GM12864 (cell line): ENCODE measurements around the gene SUCLG1.

ENCODE experiments used
- DNase-seq: peaks from one replicate; pipeline ENCODE4 v3.0.0-alpha.2; 2011; ENCODE audit warnings: low read depth
- H3K4me3 ChIP-seq: 2 replicates; pipeline ENCODE4 v1.5.1; 2011; ENCODE audit warnings: mild to moderate bottlenecking, low read depth, low read length, control low read depth
- TF ChIP-seq, protein P1 (sequence below): IDR thresholded peaks from 2 replicates; pipeline ENCODE4 v1.5.1; 2011; ENCODE audit warnings: low read depth, mild to moderate bottlenecking, moderate library complexity, low read length, control low read depth, inconsistent platforms; ENCODE audit errors: missing control alignments

The SUCLG1 gene

DNA sequence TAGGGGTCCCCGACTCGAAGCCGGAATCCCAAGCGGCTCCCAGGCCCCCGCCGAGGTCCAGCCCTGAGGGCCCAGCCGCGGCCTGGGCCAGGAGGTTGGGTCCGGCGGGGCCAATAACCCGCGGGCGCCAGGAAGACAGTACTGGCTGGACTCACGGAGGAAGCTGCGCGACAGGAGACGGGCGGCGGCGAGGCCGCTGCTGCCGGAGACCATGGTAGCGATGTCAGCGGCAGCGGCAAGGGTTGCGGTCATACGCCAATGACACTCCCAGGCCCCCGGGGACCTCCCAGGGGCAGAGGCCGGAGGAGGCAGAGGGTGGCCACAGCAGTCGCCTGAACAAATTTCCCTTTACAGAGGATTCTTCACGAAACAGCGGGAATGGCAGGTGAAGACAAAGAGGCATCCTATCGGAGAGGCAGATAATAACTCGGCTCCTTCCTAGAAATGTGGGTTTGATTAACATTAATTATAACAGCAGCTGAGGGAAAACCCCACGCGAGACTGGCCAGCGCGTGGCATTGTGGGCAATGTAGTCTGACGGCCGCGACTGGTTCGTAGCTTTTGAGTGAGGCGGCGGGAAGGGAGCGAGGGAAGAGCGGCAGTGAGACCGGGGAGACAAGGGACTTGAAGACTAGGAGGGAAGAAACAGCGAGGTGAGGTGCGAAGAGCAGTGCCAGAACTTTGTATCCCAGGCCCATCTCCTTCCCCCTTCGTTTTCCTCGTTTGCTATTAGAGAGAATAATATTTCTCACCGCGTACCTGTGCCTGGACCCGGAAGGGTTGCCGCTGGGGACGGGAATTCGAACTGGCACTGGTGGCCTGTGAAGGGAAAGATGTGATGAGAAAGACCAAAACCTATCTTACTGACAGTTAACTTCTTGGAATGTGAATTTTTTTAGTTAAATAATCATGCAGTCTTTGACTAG, at the start of gene SUCLG1:
TSS of gene SUCLG1 (minus strand) at position 263 of the 926 bp plus-strand sequence. CDS start at position 252, 11 bp downstream.
- H3K4me3 ChIP-seq: peak within 1 kb of the TSS; percentile 87
- TF ChIP-seq, protein P1, sequence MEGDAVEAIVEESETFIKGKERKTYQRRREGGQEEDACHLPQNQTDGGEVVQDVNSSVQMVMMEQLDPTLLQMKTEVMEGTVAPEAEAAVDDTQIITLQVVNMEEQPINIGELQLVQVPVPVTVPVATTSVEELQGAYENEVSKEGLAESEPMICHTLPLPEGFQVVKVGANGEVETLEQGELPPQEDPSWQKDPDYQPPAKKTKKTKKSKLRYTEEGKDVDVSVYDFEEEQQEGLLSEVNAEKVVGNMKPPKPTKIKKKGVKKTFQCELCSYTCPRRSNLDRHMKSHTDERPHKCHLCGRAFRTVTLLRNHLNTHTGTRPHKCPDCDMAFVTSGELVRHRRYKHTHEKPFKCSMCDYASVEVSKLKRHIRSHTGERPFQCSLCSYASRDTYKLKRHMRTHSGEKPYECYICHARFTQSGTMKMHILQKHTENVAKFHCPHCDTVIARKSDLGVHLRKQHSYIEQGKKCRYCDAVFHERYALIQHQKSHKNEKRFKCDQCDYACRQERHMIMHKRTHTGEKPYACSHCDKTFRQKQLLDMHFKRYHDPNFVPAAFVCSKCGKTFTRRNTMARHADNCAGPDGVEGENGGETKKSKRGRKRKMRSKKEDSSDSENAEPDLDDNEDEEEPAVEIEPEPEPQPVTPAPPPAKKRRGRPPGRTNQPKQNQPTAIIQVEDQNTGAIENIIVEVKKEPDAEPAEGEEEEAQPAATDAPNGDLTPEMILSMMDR: no peak
- peak; percentile 55 for DNase-seq

DNA sequence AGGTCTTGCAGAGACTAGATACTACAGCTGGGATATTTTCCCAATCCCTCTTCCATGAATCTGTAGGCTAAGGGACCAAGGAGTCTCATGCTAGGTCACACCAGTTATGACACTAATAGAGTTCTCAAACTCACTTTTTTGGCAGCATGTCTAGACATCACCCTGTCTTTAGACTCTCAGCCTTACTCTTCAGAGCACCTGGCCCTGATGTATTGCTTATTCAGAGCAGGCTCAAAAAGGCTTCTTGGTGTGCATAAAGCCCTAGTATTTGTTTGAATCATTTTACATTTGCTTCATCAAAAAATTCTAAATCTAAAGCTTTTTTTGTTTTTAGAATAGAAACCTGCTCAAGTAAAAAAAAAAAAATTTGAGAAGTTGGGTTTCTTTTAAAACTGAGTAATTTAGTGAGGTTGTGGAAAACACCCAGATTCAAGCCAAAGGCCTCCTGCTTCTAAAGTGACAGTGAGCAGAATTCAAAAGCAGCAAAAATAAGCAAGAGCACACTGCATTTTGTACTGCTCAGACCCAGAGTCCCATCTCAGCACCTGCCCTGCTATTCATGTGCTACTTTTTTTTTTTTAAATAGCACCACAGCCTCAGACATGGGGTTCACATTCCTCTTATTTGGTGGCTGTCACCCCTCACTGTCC, 39.2 kb upstream of the SUCLG1 start:
- TF ChIP-seq, protein P1: no peak
- no peak for DNase-seq
- H3K4me3 ChIP-seq: no peak overlapping the region

DNA sequence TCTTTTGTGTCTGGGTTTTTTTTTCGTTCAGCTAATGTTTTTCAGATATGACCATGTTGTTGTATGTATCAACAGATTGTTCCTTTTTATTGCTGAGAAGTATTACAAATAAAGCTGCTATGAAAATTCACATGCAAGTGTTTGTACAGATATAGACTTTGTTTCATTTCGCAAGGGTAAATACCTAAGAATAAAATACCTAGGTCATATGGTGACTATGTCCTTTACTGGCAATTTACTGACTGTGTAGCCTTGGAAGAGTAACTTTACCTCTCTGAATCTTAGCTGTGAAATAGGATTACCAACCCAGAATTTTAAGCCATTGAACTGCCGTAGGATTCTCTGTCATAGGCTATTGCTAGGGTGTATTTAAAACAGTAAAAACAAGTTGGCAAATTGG, 38.2 kb upstream of the SUCLG1 start:
- TF ChIP-seq, protein P1: no peak
- no peak for DNase-seq
- no peak overlapping the region for H3K4me3 ChIP-seq

DNA sequence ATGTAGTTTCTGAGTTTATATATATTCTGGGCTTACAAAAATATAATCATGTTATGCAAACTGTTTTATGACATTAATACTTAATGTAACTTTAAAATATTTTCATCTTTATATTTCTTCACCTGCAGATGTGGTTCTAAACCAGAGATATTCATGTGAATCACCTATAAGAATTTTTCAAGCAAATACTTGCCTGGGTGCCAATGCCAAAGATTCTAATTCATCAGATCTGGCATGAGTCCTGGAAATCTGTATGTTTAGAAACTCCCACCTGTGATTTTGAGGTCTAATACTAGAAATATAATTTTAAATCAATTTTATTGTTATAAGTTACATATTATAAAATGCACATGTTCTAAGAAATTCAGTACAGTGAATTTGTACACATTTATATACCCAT, 37.3 kb upstream of the SUCLG1 start:
- H3K4me3 ChIP-seq: no peak overlapping the region
- DNase-seq: no peak
- TF ChIP-seq, protein P1: no peak

DNA sequence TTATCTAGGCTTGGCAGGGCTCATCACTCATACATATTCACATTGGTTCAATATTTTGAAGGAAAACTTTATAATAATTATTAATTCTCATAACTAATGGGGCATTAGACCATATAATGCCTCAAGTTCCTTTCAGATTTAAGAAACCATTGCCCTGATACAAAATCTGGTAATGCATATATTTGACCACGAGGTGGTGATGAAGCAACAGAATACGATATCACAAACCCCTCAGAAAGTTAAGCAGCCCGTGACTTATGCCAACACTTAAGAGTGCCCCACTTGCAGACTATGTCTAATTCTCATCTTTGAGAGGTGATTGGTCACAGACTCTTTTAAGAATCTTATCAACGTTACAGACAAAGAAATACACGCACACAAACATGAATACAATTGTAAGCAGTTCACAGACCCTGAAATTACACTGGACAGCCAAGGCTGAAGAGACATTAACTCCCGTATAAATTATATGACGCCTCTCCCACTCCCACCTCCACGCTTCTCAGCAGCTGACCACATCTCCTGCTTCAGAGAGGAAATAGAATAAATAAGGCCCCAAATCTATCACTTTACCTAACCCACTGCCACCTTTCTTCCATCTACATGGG, 36.6 kb upstream of the SUCLG1 start:
- TF ChIP-seq, protein P1: peak; percentile 51
- DNase-seq: peak; percentile 49
- no peak overlapping the region for H3K4me3 ChIP-seq

DNA sequence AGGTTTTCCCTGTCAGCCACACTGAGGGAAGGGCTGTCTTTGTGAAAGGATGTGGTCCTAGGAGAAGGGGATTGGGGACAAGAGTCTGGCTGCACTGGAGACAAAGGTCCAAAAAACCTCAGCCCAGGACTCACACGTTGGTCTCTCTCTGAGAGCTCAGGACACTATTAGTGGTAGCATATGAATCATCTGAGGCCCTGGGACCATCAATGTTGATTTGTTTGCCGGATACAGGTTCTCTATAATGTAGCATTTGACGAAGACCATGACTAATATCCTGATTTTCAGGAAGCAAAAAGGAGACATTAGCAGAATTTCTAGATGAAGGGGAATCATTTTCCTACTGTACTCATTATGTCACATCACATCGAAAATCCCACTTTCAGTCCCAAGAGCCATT, 35.0 kb upstream of the SUCLG1 start:
- no peak overlapping the region for H3K4me3 ChIP-seq
- TF ChIP-seq, protein P1: no peak
- no peak for DNase-seq
